Sigmoid colon (tissue), 4 donors: ENCODE measurements around the gene ARIH1.

Source experiments
- EP300 ChIP-seq, 4 donors: sonication (generic); formaldehyde crosslinking; IDR thresholded peaks; one replicate each; pipeline ENCODE4 v1.6.1; 2017; ENCODE audit warnings: antibody characterized with exemption in 4 of 4
- POLR2A ChIP-seq, 2 donors: fragments of 450-650 bp; IDR thresholded peaks; one replicate each; pipeline ENCODE4 v1.6.1; 2016; ENCODE audit warnings: antibody characterized with exemption in 2 of 2, mild to moderate bottlenecking in 2 of 2, moderate library complexity in 2 of 2
- POLR2AphosphoS5 ChIP-seq, 4 donors: sonication (generic); formaldehyde crosslinking; IDR thresholded peaks; one replicate each; pipeline ENCODE4 v1.6.1; 2017; ENCODE audit warnings: antibody characterized with exemption in 4 of 4
- TF ChIP-seq, protein P1 (sequence below), 4 experiments: fragments of 450-650 bp in 3 of 4; fragments of 200-600 bp in 1 of 4; IDR thresholded peaks; one replicate each; pipeline ENCODE4 v1.5.1; 2016 to 2019; ENCODE audit warnings: antibody characterized with exemption in 4 of 4, mild to moderate bottlenecking in 3 of 4, moderate library complexity in 2 of 4

DNA sequence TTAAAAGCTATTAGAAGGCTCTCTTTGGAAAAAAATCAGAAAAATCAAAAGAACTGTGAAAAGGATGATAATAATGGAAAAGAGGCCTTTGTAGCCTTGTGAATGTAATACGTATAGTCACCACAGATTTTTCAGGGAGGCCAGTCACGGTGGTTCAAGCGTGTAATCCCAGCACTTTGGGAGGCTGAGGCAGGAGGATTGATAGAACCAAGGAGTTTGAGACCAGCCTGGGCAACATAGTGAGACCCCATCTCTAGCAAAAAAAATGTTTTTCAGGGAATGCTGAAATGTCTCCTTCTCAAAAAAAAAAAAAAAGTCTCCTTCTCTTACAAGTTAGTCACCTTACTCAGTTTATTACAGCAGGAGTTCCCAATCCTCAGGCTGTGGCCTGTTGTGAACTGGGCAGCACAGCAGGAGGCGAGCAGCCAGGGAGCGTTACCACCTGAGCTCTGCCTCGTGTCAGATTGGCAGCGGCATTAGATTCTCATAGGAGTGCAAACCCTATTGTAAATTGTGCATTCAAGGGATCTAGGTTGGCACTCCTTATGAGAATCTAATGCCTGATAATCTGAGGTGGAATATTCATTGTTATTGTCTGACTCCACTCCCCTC, 15.9 kb downstream of the ARIH1 start:
- TF ChIP-seq, protein P1, sequence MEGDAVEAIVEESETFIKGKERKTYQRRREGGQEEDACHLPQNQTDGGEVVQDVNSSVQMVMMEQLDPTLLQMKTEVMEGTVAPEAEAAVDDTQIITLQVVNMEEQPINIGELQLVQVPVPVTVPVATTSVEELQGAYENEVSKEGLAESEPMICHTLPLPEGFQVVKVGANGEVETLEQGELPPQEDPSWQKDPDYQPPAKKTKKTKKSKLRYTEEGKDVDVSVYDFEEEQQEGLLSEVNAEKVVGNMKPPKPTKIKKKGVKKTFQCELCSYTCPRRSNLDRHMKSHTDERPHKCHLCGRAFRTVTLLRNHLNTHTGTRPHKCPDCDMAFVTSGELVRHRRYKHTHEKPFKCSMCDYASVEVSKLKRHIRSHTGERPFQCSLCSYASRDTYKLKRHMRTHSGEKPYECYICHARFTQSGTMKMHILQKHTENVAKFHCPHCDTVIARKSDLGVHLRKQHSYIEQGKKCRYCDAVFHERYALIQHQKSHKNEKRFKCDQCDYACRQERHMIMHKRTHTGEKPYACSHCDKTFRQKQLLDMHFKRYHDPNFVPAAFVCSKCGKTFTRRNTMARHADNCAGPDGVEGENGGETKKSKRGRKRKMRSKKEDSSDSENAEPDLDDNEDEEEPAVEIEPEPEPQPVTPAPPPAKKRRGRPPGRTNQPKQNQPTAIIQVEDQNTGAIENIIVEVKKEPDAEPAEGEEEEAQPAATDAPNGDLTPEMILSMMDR (IDR thresholded peaks at IDR 0.05), result no peak
- TF ChIP-seq EP300 (IDR thresholded peaks at IDR 0.05) (no peak), POLR2AphosphoS5 (IDR thresholded peaks at IDR 0.05) (no peak), POLR2A (IDR thresholded peaks at IDR 0.05) (no peak)
